Stomach (tissue), 4 donors: ENCODE data around the gene PPP1R16B.

ENCODE experiments used
- CTCF ChIP-seq, 7 experiments: fragments of 450-650 bp in 4 of 7; fragments of 200-600 bp in 3 of 7; sonication (generic) in 3 of 7; IDR thresholded peaks; one replicate each; pipeline ENCODE4 v1.5.1; 2016 to 2019; ENCODE audit warnings: antibody characterized with exemption in 7 of 7, control low read depth in 2 of 7, mild to moderate bottlenecking in 1 of 7
- EP300 ChIP-seq: sonication (generic); formaldehyde crosslinking; IDR thresholded peaks from one replicate; pipeline ENCODE4 v1.6.1; 2017; ENCODE audit warnings: antibody characterized with exemption
- POLR2A ChIP-seq, 4 donors: fragments of 450-650 bp; IDR thresholded peaks; one replicate each; pipeline ENCODE4 v1.6.1; 2016; ENCODE audit warnings: antibody characterized with exemption in 4 of 4, control low read depth in 2 of 4, mild to moderate bottlenecking in 1 of 4, moderate library complexity in 1 of 4
- POLR2AphosphoS5 ChIP-seq, 3 donors: sonication (generic); formaldehyde crosslinking; IDR thresholded peaks; one replicate each; pipeline ENCODE4 v1.6.1; 2016; ENCODE audit warnings: antibody characterized with exemption in 3 of 3

- TF ChIP-seq POLR2A (IDR thresholded peaks at IDR 0.05) = no peak
- TF ChIP-seq CTCF (IDR thresholded peaks at IDR 0.05) = no peak
- no peak for TF ChIP-seq POLR2AphosphoS5 (IDR thresholded peaks at IDR 0.05)
- no peak for TF ChIP-seq EP300
Measured at GRCh38 chr20:38880952-38881735, 75.6 kb downstream of the PPP1R16B start.
